Stimulated activated CD8-positive, alpha-beta memory T cell treated with anti-CD3 and anti-CD28 coated beads, Interleukin-15, amount 100 ng/mL, for 4 hours (primary cell): ENCODE data around the gene TBX15.

Source experiments
- DNase-seq, 2 donors: peaks; one replicate each; pipeline ENCODE4 v3.0.0-alpha.2; 2020; ENCODE audit warnings: low read depth in 2 of 2

The TBX15 gene

DNA sequence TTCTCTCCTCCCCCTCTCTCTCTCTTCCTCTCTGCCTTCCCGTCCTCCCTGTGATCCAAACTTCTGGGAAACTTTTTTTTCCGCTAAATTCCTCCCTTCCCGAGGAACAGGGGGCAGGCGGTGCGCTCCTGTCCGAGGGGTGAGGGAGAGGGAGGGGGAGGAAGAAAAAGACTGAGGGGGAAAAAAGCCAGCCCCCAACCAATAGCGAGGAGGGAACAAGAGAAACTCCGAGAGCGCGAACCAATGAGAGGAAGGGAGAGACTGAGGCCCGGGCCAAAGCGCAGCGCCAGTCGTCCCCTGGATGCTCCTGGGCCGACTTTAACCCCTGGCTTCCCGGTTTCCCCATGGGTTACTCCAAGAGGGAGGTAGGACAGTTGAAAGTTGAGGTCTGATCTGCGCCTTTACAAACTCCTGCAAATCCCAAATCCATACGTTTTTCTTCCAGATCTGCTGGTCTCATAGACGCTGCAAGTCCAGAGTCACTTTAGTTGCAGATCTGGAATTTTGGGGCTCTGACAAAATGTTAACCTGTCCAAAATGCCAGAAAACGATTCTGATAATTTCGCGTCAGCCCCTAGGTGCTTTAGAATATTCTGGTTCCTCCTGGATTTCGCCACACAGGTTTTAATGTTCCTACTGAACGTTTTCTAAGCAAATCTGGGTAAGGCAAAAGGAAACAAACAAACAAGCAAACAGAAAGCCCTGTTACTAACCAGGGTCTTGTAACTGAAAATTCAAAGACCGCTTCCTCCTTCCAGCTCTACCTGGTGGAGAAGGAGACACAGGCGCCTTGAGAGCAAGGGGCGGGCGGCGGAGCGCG is at the start of gene TBX15:
Gene TBX15 (minus strand): TSS at position 158 of the 820 bp plus-strand sequence. CDS start 548 bp downstream, outside the sequence.
- DNase-seq, result no peak

DNA sequence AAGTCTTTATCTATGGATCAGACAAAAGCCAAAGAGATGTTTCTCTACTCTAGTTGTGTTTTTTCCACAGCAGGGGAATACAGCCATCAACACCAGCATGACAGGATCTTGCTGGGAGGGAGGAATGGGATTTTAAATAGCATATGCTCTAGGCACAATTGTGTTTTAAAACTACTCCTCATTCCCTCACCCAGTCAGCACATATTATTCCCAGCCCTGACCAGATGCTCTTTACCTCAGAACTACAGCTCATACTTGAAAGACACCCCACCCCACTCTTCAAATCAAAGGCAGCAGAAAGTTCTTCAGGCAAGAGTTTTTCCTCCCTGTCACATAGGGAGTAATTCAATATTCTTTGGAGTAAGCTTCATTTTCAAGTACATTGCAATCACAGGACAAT is 46.2 kb upstream of the TBX15 start:
- no peak for DNase-seq

DNA sequence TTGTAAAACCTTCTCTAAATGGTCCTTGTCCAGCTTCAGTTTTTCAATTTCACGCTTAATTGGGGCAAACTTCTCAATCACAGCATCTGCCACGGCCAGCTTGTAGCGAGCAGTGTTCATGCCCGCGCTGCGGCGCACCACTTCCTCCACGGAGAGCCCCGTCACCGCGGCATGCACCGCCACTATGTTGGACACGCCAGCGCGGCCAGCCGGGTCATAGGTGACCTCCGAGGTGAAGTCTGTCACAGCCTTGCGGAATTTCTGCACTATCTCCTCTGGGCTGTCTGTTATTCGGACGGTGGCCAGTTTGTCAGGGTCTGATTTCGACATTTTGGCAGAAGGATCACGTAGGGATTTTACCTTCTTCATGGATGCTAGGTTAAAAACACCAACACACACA is 44.8 kb upstream of the TBX15 start:
- no peak for DNase-seq

DNA sequence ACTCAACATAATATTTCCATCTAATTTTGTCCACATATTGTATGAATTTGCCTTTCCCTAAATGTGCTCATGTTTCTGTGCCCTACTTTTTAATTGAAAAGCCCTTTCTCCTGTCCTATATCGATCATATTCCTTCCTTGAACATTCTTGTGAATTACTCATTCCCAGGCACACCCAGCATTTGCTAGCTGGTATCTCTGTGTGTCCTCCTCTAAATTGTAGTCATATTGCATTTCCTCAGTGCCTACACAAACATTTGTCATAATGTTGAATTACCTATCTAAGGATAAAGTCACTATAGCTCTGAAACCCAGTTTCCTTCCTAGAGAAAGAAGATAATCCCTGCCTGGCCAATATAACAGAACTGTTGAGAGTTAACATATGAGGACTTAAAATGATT is 39.6 kb upstream of the TBX15 start:
- no peak for DNase-seq

DNA sequence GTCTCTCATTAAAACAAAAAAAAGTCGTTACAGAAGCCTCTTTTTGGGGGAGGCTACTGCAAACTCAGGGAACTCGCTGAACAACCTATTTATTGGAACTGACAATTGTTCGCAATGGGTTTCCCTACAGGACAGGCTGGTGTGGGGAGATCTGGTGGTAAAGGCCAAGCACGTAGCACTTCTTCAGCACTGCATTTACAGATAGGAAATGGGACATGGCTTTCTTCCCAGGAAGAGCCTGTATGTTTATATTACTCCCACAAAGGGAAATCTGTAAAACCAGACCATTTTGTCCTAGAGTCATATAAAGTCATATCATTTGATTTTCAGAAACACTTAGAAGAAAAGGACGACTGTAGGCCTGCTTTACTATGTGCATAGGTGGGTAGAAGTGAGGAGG is 38.8 kb upstream of the TBX15 start:
- no peak for DNase-seq

DNA sequence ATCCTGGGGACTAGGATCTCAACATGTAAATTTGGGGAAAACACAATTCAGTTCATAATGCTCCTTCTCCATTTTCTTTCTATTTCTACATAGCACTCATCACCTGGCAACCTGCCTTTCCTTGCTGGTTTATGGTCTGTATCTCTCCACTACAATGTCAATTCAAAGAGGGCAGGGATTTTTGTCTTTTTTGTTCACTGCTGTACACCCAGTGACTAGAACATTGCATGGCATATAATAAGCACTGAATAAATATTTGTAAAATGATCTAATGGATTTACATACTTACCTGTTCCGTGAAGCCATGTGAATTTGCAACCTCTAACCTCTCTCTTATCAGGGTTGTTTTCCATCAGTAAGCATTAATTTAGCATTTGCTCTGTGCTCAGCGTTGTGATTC is 27.4 kb upstream of the TBX15 start:
- no peak for DNase-seq

DNA sequence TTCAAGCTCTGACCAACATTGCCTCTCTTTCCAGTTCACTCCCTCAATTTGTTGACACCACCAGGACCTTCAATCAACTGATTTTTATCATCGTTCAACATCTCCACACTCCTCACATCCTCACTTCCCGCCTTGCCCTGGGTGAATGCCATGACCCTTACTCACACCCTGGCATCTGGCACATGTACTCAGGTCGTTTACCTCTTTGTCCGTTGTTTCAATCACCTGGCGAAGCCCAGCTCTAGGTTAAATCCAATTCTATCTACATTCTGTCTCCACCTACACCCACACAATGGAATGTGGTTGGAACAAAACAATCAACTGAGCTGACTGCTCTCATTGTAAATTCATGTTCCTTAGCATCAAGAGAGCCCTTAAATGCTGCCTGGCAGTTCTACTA is 24.2 kb upstream of the TBX15 start:
- no peak for DNase-seq

DNA sequence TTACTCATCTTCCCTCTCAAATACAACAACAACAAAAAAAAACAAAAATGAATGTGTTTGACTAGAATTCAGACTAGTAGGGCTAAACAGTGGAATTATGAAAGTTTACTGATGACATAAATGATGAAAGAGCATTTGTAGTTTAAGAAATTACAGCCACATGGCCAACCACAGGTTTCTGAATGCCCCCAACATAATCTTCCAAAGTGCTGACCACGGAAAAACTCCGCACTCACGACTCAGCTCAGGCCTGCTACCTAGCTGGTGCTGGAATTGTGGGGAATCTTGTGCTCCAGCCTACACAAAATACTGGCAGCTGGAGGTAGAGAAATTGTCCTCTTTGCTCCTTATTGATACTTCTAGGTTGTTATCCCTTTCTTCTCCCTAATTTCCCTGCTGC is 23.6 kb upstream of the TBX15 start:
- no peak for DNase-seq

DNA sequence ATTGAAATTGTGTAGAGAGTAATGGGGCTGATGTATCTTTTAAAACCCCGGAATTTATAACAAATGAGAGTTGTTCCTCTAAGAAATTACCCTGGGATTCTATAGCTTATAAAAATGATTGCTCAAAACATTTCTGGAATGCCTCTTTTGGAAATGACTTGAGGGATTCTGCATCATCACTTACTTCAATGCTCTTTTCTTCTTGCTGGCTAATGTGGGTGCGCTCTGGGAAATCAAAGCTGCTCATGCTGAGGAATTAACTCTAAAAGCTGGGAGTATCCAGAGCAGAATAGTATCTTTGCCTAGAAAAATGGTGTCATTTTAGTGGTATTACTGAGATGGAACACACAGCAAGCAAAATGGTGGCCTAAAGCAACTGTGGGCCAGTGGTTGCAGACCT is 23.0 kb upstream of the TBX15 start:
- DNase-seq, result no peak

DNA sequence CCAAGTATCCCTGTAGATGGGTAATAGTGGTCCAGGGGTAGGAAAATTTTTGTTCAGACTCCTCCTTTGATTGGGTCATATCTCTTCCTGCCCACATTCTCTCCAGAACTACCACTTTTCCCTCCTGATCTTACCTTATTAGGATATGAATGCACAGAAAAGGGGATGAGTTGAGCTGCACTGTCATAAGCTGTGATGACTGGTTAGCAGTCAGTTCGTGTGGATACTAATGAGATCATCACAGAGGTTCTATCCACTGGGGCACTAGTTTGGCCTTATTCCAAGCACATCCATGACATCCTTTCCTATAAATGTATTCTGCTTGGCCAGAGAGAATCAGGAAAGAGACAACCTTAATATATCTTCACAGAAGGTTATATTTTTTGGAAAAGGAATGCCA is 22.1 kb upstream of the TBX15 start:
- DNase-seq, result no peak

DNA sequence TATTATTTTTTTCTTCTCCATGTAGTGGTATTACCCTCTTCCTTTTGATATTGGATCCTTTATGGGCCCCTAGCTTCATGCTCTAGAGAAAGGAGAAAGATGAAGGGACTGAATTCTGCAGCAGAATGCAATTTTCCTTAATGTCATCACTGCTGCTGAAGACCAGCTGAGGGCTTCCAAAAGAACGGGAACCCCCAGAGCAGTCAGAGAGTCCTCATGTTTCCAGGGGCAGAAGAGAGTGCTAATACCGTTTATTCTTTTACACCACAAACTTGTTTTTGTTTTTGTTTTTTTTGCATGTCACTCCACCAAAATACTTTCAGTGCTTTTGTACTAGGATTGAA is 21.1 kb upstream of the TBX15 start:
- DNase-seq, result no peak

DNA sequence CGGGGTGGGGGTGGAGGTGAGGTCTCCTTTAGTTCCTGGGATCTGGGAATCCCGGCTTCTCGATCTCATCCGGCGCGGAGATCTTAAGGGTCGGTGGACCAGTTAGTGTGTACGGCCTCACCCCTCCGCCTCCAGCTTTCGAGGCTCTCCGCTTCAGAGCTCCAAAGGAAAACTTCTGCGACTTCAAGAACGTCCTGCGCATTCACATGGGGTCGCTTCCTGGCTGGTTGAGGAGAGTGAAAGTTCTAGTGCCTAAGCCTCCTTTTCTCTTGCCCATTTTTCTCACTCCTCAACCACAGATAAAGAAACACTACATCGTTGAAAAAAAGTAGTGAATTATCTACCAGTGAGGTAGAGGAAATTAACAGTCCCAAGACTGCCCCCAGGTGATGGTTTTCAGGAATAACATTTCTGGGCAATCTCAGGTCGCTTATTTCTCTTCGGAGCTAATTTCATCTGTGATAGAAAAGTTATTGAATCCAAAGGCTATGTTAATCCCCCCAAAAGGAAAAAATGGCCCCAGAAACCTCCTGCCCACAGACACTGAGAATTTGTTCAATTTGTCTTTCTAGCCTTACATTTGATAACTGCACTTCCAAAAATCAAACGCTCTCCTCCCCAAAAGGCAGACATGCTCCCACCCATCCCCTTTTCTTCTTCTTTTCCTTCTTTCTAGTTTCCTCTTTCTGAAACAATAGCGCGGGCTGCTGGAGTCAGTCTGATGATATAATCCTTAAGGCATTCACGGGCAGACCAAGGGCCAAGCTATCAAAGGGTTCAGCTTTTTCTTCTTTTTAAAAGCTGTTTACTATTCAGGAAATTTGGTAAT is 20.6 kb upstream of the TBX15 start:
- no peak for DNase-seq

DNA sequence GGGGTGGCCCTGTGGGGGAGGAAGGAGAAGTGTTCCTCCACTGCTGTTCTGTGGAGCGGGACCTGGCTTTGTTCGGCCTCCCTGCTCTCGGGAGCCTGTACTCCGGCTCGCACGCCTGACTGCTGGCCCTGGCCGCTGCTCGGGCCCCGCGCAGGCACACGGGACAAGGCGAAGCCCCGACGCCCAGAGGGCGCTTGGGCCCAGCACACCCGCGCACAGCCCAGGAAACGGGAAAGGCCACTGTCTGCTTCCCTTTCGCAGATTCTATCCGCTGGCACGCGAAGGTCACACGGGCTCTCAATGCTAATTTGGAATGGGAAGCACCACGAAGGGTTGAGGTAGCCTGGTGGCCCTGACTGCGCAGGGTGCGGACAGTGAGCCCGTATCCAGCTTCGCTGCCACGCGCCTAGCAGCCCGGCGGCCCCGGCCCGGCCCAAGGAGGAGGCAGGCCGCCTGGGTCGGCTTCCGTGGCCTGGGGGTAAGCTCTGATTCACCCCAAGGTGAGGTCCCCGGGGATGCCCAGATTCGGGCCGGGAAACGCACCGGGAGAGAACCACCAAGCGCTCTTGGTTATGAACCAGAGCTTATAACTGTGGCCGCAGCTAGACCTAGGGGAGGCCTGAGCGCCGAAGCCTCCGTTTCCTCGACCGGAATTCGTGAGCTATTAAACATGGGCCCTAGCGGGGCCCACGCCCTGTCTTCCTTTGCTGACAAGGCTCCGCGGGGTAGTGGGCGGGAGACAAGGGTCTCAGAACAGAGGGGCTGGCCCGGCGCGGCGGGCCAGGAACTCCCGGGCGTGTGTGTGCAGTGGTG is 19.7 kb upstream of the TBX15 start:
- no peak for DNase-seq

DNA sequence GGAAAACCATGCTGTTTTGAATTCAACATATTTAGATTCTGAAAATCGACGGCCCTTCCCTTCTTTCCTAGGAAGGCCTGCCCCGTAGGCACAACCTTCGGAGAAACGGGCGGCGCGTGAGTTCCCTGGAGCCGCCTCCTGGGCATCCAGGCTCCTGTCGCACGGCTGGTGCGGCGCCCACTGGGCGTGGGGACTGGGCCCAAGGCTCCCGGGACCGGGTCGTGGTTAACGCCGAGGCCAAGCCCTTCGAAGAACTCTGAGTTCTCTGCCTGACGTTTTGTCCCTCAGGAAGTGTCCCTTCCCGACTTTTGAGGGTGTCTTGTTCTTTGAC is 19.2 kb upstream of the TBX15 start:
- DNase-seq, result no peak

DNA sequence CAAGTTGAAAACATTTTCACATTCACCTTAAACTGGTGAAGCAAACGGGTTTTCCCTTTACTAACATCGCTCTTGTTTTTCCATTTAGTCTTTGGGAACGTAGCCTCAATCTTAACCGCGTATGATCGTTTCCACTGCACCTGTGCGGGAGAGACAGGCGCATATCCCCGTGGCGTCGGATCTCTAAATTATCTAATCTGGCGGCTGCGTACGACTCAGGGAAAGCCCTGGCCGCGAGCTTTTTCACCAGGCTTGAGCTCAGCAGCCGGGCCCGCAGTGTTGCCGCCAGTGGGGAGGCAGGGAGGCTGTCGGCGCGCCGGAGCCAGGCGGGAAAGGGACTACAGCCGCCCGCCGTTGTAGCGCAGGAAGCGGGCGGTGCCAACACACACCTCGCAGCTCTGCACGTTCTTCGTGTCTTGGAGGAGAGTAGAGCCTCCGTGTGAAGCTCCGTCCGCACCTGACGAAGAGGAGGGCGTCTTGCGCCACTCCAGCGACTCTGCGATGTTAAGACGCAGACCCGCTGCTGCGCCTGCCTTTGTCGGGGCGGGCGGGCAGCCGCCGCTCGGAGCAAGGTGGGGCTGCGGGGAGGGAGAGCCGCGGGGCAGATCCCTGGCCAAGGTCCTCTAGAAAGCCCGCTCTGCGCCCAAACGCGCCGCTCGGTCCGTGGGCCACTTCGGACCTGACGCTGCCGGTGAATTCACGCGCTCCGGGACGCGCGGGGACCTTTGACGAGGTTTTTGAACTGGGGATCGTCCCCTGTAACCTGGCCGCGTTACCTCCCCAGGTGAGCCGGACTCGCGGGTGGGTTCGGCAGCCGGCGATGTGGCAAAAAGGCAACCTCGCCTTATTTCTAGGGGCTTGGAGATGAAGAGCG is 18.5 kb upstream of the TBX15 start:
- no peak for DNase-seq

DNA sequence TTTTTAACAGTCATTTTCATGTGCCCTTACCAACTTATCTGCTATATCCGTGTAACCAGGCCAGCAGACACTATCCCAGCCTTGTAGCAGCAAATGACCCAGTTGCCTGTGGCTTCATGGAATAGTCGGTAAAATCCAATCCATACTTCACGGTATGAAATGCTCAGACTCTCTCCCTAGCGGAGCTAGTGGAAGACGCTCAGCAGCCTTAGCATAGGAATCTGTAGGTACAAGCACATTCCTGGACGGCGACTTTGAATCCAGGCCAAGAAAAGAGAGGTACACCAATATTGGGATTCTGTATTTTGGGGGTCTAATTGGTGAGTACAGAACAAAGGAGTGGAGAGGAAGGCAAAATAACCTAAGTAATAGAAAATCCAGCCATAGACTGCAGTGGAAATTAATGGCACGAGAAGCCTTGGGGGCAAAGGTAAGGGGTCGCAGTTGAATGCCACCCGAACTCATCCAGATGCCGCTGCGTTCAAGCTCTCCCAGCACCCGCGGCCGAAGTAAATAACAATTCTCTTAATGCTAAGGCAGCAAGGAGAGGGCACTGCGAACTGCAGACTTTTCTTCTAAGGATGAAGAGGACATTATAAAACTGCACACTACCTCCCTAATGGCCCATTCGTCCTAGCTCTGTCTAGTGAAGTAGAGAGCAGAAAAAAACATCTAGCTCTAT is 17.7 kb upstream of the TBX15 start:
- DNase-seq, result no peak

DNA sequence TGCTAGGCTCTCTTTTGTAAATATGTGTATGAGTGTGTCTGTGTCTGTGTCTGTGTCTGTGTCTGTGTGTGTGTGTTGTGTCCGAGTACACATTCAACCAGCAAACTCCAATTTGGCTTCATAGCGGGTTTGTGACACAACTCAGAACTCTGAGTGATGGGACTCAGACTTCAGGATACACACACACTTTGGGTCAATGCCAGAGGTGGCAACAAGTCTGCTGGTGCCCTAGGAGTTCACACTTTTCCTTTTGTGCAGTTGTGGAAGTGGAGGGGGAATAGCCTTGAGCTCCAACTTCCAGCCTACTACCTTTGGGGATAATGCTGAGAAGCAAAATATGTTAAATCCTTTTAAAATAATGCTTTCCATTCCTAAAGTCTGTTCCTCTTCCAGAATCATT is 16.6 kb upstream of the TBX15 start:
- no peak for DNase-seq

DNA sequence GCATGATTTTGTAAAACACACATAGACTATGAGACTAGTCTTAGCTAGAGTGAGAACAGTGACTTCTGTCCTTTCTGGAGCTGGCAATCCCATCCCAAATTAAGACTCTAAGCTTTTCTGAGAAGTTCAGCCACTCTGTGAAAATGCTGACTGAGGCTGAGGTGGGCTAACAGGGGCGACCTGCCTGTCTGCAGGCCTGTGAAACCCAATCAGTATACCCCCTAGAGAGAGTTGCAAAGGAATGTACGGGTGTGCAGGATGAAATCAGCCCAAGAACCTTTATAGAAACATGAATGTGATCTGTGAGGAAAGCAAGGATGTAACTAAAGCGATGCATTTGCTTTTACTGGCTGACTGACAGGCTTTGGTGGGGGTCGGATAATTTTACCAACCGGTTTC is 16.0 kb upstream of the TBX15 start:
- DNase-seq, result no peak

DNA sequence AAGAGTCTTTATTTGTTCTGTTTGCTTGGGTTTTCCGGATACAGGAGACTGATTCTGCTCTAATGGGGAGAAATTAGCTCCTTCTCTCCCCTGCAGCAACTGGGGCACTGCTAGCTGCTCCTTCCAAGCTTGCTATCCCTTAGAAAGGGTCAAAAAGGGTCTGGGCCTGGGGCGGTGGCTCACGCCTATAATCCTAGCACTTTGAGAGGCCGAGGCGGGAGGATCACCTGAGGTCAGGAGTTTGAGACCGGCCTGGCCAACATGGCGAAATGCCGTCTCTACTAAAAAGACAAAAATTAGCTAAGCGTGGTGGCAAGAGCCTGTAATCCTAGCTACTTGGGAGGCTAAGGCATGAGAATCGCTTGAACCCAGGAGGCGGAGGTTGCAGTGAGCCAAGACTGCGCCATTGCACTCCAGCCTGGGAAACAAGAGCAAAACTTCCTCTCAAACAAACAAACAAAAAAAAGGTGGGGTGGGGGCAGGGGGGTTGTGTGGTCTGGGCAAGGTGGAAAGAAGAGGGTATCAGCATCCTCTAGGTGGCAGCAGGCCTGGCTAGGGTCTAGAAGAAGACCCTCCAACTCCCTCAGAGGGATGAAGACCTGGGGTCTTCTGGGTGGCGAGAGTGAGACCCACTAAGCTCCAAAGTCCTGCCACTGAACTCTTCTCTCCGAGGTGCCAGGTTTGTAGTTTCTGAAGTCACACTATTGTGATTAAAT is 15.4 kb upstream of the TBX15 start:
- no peak for DNase-seq

DNA sequence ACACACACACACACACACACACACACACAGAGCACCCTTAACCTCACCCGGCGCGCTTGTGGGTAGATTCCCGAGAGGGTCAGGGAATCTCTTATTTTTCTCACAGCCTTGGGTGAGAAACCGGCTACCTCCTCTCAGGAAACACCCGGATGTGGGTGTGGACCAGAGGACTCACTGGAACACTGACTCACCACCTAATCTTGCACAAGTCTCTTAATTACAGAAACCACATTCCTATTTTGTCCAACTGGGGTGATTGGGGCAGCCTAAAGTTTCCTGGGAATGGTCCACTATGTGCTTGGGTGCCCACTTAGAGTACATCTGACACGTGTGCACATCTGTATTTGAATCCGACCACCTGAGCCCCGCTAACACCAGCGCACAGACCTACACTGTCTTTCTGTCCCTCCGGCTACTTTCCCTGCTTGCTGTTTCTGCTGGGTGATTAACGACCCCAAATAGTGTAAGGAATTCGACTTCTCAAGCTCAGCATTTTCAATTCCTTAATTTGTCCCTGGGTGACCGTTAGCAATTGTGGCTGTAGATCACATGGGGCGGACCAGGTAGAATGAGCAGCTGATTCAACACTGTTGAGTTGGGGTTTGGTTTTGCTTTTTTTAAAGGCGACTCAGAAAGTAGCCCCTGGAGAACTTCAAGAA is 14.0 kb upstream of the TBX15 start:
- no peak for DNase-seq
